ENCODE data around the gene RPL15. TPM values are rescaled to one million over a fixed set of nuclear protein-coding genes. Genes with fewer than 3 reads are reported as not detected.
"Not testable (repeated sequence)": the region's sequence is repeated elsewhere in the genome, so short reads cannot be mapped to it uniquely, and the experiment has no call there.

The RPL15 gene
- total and polyA plus RNA-seq, 2 of the 13 experiments (the other 11 are each of a cell fraction or from before 2014, with no cell fraction given), result 1,297 to 3,693 TPM

DNA sequence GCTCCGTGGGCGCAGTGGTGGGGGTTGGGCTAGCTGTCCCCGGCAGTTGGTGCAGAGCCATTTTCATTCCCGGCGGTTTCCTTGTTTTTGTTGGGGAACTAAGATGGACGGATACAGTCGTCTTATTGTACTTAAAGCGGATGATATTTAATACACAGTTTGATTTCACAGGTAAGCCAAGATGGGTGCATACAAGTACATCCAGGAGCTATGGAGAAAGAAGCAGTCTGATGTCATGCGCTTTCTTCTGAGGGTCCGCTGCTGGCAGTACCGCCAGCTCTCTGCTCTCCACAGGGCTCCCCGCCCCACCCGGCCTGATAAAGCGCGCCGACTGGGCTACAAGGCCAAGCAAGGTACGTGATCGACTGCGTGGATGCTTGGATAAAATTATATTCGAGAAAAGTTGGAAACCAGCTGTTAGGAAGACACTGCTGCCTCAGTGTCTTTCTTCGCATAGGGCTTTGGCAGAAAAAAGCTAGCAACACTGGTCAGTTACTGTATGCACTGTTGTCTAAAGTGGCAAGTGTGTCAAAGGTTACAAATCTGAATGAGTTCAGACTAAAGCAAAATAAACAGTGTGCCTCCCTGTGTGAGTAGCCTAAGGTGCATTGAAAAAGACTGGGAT is 859 bp downstream of the RPL15 start (continued):
- TF ChIP-seq ZNF646 (CRISPR knock-in tag; IDR thresholded peaks at IDR 0.05) (0 out of 2 replicates have a peak, but pooled peaks have one; percentile 36), TMF1 (CRISPR knock-in tag; IDR thresholded peaks at IDR 0.05; ENCODE audit: low read depth) (0 out of 2 replicates have a peak, but pooled peaks have one; percentile 5), PPARG (CRISPR knock-in tag; conservative IDR thresholded peaks at IDR 0.05) (0 out of 2 replicates have a peak, but pooled peaks have one; percentile 20), POLR2AphosphoS5 (IDR thresholded peaks at IDR 0.05; ENCODE audit: low read depth, low read length) (peak; percentile 10; the same call in 1 of the 2 replicates), ZNF879 (CRISPR knock-in tag; IDR thresholded peaks at IDR 0.05) (peak; percentile 19), ZNF260 (CRISPR knock-in tag; IDR thresholded peaks at IDR 0.05; ENCODE audit: borderline replicate concordance, low read depth) (0 out of 2 replicates have a peak, but pooled peaks have one; percentile 4), NONO (CRISPR knock-in tag; conservative IDR thresholded peaks at IDR 0.05) (peak; percentile 62; the same call in 1 of the 2 replicates), RXRB (CRISPR knock-in tag; IDR thresholded peaks at IDR 0.05; ENCODE audit: borderline replicate concordance) (peak; percentile 14; the same call in 1 of the 2 replicates), POLR2A (IDR thresholded peaks at IDR 0.05; ENCODE audit: insufficient read depth in 1 of 2, low read depth in 2 of 2, low read length in 2 of 2) (0 out of 4 replicates have a peak, but pooled peaks of 1 of the 2 experiments have one; percentile 10)
- not testable (repeated sequence) for TF ChIP-seq NONO (IDR thresholded peaks at IDR 0.05)
- TF ChIP-seq, protein P1, sequence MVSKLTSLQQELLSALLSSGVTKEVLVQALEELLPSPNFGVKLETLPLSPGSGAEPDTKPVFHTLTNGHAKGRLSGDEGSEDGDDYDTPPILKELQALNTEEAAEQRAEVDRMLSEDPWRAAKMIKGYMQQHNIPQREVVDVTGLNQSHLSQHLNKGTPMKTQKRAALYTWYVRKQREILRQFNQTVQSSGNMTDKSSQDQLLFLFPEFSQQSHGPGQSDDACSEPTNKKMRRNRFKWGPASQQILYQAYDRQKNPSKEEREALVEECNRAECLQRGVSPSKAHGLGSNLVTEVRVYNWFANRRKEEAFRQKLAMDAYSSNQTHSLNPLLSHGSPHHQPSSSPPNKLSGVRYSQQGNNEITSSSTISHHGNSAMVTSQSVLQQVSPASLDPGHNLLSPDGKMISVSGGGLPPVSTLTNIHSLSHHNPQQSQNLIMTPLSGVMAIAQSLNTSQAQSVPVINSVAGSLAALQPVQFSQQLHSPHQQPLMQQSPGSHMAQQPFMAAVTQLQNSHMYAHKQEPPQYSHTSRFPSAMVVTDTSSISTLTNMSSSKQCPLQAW (CRISPR knock-in tag; IDR thresholded peaks at IDR 0.05), result 0 out of 2 replicates have a peak, but pooled peaks have one; percentile 8
